AG09319 (cell line): ENCODE results near the gene CELSR1.

Source experiments
- DNase-seq: peaks from one replicate; pipeline ENCODE4 v3.0.0-alpha.2; 2010; ENCODE audit warnings: low read depth; ENCODE audit errors: extremely low read depth
- TF ChIP-seq, protein P1 (sequence below): IDR thresholded peaks from 2 replicates; pipeline ENCODE4 v1.5.1; 2011; ENCODE audit warnings: low read depth, mild to moderate bottlenecking, inconsistent platforms, low read length, moderate library complexity

CELSR1 gene

DNA sequence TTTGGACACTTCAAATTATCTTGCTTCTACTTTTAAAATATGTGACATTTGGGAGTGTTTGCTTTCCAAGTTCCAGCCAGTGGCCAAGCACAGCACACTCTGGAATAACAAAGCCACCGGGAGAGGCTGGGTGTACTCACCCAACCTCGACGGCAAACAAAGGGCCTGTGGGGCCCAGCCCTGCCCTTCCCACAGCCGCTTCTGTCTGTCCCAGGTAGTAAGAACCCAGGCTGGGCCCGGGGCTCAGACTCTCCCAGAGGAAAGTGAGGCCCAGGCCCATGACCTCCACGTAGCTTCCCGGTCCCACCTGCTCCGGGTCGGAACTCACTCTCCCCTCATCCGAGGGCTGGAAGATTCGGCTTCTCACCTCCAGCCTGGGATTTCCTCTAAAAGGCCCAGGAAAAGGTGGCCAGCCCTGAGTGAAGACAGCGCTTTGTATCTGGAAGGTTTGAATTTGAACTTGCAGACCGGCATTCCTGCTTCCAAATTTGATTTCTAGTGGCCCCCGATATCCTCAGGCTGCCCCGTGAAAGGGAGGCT, 93.5 kb downstream of the CELSR1 start:
- DNase-seq, result no peak
- TF ChIP-seq, protein P1, sequence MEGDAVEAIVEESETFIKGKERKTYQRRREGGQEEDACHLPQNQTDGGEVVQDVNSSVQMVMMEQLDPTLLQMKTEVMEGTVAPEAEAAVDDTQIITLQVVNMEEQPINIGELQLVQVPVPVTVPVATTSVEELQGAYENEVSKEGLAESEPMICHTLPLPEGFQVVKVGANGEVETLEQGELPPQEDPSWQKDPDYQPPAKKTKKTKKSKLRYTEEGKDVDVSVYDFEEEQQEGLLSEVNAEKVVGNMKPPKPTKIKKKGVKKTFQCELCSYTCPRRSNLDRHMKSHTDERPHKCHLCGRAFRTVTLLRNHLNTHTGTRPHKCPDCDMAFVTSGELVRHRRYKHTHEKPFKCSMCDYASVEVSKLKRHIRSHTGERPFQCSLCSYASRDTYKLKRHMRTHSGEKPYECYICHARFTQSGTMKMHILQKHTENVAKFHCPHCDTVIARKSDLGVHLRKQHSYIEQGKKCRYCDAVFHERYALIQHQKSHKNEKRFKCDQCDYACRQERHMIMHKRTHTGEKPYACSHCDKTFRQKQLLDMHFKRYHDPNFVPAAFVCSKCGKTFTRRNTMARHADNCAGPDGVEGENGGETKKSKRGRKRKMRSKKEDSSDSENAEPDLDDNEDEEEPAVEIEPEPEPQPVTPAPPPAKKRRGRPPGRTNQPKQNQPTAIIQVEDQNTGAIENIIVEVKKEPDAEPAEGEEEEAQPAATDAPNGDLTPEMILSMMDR, result no peak

- no peak for DNase-seq
- TF ChIP-seq, protein P1, result no peak
These were observed 95.1 kb downstream of the CELSR1 start for GRCh38 chr22:46442217-46442853.

DNA sequence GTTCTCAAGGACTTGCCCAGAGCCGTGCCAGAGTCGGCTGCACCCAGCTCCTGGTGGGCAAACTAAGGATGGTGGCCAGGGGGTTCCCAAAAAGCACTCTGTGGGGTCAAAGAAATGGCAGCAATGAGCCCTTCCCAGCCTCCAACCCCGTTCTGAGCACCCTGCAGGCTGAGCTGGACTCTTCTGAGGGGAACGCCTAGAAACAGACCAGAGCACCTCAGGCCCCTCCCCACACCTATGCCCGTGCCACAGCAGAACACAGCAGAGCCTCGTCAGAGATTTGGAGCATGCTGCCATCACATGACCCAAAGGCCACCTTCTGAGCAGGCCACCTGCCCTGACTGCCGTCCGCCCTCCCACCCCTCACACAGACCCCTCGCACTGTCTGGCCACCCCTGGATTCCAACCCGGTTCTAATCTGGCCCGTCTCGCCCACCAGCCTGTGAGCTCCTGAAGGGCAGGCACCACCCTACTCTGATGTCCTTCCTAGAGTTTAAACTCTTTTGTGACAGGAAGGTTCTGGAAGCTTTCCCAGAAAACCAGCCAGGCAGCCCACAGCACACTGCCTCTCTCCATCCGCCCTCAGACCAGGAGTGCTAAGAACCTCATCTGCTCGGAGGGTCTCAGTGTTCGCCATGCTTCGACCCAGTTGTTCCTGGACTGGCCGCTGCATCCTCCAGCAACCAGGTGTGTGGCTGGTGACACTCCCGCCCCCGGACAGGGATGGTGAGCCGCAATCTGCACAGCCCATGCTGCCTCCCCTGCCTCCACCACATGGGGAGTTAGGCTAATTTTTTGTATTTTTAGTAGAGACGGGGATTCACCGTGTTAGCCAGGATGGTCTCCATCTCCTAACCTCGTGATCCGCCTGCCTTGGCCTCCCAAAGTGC, 97.6 kb downstream of the CELSR1 start:
- no peak for DNase-seq
- TF ChIP-seq, protein P1, result no peak

GRCh38 chr22:46439111-46439510, 98.3 kb downstream of the CELSR1 start:
- TF ChIP-seq, protein P1, result no peak
- DNase-seq, result no peak

GRCh38 chr22:46437671-46438440, 99.6 kb downstream of the CELSR1 start:
- TF ChIP-seq, protein P1, result no peak
- no peak for DNase-seq

- TF ChIP-seq, protein P1, result no peak
- DNase-seq, result no peak
These were observed 100.7 kb downstream of the CELSR1 start for GRCh38 chr22:46436595-46437175.
